ENCODE data around the gene NTRK3. TPM values are rescaled to one million over a fixed set of nuclear protein-coding genes. Genes with fewer than 3 reads are reported as not detected.

Gene NTRK3
- polyA plus RNA-seq, 1 donor (not counting 4 experiments of a cell fraction or from before 2014, with no cell fraction given), result not detected

DNA sequence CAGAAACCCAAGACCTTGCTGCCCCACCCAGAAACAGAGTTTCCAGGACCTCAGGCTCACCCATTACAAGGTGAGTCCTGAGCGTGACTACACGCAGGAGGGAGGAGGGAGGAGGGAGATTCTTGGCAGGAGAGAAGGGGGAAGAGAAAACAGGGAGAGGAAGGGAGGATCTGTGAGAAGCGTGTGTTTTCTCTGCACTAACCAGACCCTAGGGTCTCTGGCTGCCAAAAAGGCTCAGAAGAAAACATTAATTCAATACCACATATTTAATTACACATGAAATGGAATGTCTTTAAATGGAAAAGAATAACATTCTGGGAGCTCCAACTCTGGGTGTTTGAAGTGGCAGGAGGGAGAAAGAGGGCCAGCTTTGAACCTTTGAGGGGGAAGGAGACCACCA lies 309.0 kb downstream of the NTRK3 start:
- H3K4me3 ChIP-seq (ENCODE audit: control insufficient read depth in 2 of 3, extremely low read depth in 1 of 3, insufficient read depth in 2 of 3, low read depth in 1 of 3, low read length in 3 of 3), result no peak overlapping the region
- no peak overlapping the region for H3K9ac ChIP-seq (ENCODE audit: control insufficient read depth, extremely low read depth, insufficient read depth, low read length)
- no peaks in the 10 kb centered on the region for H3K4me1 ChIP-seq (ENCODE audit: control insufficient read depth, extremely low read depth, insufficient read depth, low read length)
- no peak overlapping the region for H3K4me2 ChIP-seq (ENCODE audit: control insufficient read depth, extremely low read depth, insufficient read depth, low read depth, low read length)
- H3K27ac ChIP-seq (ENCODE audit: control insufficient read depth, insufficient read depth, low read length), result no peak overlapping the region
- H3K79me2 ChIP-seq (ENCODE audit: control insufficient read depth, insufficient read depth, low read length), result no peaks in the 10 kb centered on the region
- no peaks in the 10 kb centered on the region for H3K9me1 ChIP-seq (ENCODE audit: control insufficient read depth, extremely low read depth, insufficient read depth, low read length)
- TF ChIP-seq, protein P1, sequence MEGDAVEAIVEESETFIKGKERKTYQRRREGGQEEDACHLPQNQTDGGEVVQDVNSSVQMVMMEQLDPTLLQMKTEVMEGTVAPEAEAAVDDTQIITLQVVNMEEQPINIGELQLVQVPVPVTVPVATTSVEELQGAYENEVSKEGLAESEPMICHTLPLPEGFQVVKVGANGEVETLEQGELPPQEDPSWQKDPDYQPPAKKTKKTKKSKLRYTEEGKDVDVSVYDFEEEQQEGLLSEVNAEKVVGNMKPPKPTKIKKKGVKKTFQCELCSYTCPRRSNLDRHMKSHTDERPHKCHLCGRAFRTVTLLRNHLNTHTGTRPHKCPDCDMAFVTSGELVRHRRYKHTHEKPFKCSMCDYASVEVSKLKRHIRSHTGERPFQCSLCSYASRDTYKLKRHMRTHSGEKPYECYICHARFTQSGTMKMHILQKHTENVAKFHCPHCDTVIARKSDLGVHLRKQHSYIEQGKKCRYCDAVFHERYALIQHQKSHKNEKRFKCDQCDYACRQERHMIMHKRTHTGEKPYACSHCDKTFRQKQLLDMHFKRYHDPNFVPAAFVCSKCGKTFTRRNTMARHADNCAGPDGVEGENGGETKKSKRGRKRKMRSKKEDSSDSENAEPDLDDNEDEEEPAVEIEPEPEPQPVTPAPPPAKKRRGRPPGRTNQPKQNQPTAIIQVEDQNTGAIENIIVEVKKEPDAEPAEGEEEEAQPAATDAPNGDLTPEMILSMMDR (optimal IDR thresholded peaks at IDR 0.05 in 1 of 3, IDR thresholded peaks at IDR 0.05 in 1 of 3, conservative IDR thresholded peaks at IDR 0.05 in 1 of 3; ENCODE audit: extremely low read depth in 1 of 3, insufficient read depth in 2 of 3, low read length in 3 of 3), result no peak
- no peak for TF ChIP-seq EZH2 (IDR thresholded peaks at IDR 0.05; ENCODE audit: low read length)
- H4K20me1 ChIP-seq (ENCODE audit: control insufficient read depth, extremely low read depth, insufficient read depth, low read length), result no peaks in the 10 kb centered on the region
- no peak for FAIRE-seq
- H2AFZ ChIP-seq (ENCODE audit: control insufficient read depth, low read length), result no peak overlapping the region
- H3K27me3 ChIP-seq (ENCODE audit: control insufficient read depth, extremely low read depth, insufficient read depth, low read length), result no peaks in the 10 kb centered on the region
- dilution Hi-C loops (cut with MboI; ENCODE audit: extremely low pct_ligation_motif_present, low sequenced_read_pairs), result no loop called here
- H3K9me3 ChIP-seq (ENCODE audit: control insufficient read depth, low read depth, low read length), result peaks cover 3% of the 10 kb centered on the region
- no peak for DNase-seq (ENCODE audit: low read depth, low spot score)
- no peaks in the 10 kb centered on the region for H3K36me3 ChIP-seq (ENCODE audit: control insufficient read depth in 2 of 2, extremely low read depth in 1 of 2, insufficient read depth in 2 of 2, low read length in 2 of 2)

DNA sequence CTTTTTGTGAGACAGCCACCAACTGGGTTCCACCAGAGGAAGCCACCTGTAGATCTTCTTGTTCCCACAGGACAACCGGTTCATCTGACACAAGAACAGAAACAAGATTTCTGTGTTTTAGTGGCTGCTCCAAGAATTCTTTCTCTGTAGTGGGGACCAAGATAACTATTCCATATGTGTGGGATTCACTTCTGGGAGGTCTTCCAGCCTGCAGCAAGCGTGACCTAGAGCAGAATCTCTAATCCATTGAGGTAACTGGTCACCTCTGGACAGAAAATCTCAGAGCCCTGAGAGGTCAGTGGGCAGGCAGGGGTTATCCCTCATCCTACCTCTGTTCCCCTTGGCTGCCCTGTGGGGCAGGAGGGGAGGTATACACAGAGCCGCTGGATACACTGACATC lies 311.3 kb downstream of the NTRK3 start:
- DNase-seq (ENCODE audit: low read depth, low spot score), result no peak
- dilution Hi-C loops (cut with MboI; ENCODE audit: extremely low pct_ligation_motif_present, low sequenced_read_pairs), result no loop called here
- H3K4me1 ChIP-seq (ENCODE audit: control insufficient read depth, extremely low read depth, insufficient read depth, low read length), result no peaks in the 10 kb centered on the region

More for the DNA sequence above, 311.3 kb downstream of the NTRK3 start:
- H3K9ac ChIP-seq (ENCODE audit: control insufficient read depth, extremely low read depth, insufficient read depth, low read length), result no peak overlapping the region
- H3K9me1 ChIP-seq (ENCODE audit: control insufficient read depth, extremely low read depth, insufficient read depth, low read length), result no peaks in the 10 kb centered on the region
- FAIRE-seq, result no peak
- no peaks in the 10 kb centered on the region for H3K27me3 ChIP-seq (ENCODE audit: control insufficient read depth, extremely low read depth, insufficient read depth, low read length)
- no peak overlapping the region for H3K27ac ChIP-seq (ENCODE audit: control insufficient read depth, insufficient read depth, low read length)
- no peak overlapping the region for H3K4me2 ChIP-seq (ENCODE audit: control insufficient read depth, extremely low read depth, insufficient read depth, low read depth, low read length)
- H3K4me3 ChIP-seq (ENCODE audit: control insufficient read depth in 2 of 3, extremely low read depth in 1 of 3, insufficient read depth in 2 of 3, low read depth in 1 of 3, low read length in 3 of 3), result no peak overlapping the region
- no peak overlapping the region for H2AFZ ChIP-seq (ENCODE audit: control insufficient read depth, low read length)
- peaks cover 3% of the 10 kb centered on the region for H3K9me3 ChIP-seq (ENCODE audit: control insufficient read depth, low read depth, low read length)
- no peaks in the 10 kb centered on the region for H3K36me3 ChIP-seq (ENCODE audit: control insufficient read depth in 2 of 2, extremely low read depth in 1 of 2, insufficient read depth in 2 of 2, low read length in 2 of 2)
- no peak for TF ChIP-seq EZH2 (IDR thresholded peaks at IDR 0.05; ENCODE audit: low read length)
- TF ChIP-seq, protein P1 (optimal IDR thresholded peaks at IDR 0.05 in 1 of 3, IDR thresholded peaks at IDR 0.05 in 1 of 3, conservative IDR thresholded peaks at IDR 0.05 in 1 of 3; ENCODE audit: extremely low read depth in 1 of 3, insufficient read depth in 2 of 3, low read length in 3 of 3), result no peak
- H4K20me1 ChIP-seq (ENCODE audit: control insufficient read depth, extremely low read depth, insufficient read depth, low read length), result no peaks in the 10 kb centered on the region
- no peaks in the 10 kb centered on the region for H3K79me2 ChIP-seq (ENCODE audit: control insufficient read depth, insufficient read depth, low read length)
